H9 (cell line): ENCODE data around the gene CHIT1. TPM values are rescaled to one million over a fixed set of nuclear protein-coding genes. Genes with fewer than 3 reads are reported as not detected.

Experiments used
- DNase-seq: peaks from one replicate; pipeline ENCODE4 v3.0.0-alpha.2; 2017
- H2AFZ ChIP-seq: one replicate; pipeline ENCODE4 v1.6.1; 2013; ENCODE audit warnings: mild to moderate bottlenecking, low read length, control low read depth, moderate library complexity
- H2AK5ac ChIP-seq: 2 replicates; pipeline ENCODE4 v1.6.1; 2013; ENCODE audit warnings: low read length, control low read depth, mixed read lengths; ENCODE audit not compliant: insufficient read length
- H2BK120ac ChIP-seq: one replicate; pipeline ENCODE4 v1.6.1; 2013; ENCODE audit warnings: low read depth, mild to moderate bottlenecking, low read length, control low read depth, inconsistent platforms; ENCODE audit not compliant: poor library complexity, severe bottlenecking
- H2BK12ac ChIP-seq: 2 replicates; pipeline ENCODE4 v1.6.1; 2013; ENCODE audit warnings: low read length, control low read depth, mixed read lengths, low read depth; ENCODE audit not compliant: insufficient read length
- H2BK15ac ChIP-seq: 2 replicates; pipeline ENCODE4 v1.6.1; 2013; ENCODE audit warnings: low read depth, low read length, control low read depth
- H2BK20ac ChIP-seq: one replicate; pipeline ENCODE4 v1.6.1; 2013; ENCODE audit warnings: low read depth, mild to moderate bottlenecking, low read length, control low read depth, inconsistent platforms; ENCODE audit not compliant: poor library complexity, severe bottlenecking
- H2BK5ac ChIP-seq: 2 replicates; pipeline ENCODE4 v1.6.1; 2013; ENCODE audit warnings: low read length, control low read depth, mixed read lengths; ENCODE audit not compliant: insufficient read length
- H3K14ac ChIP-seq: 2 replicates; pipeline ENCODE4 v1.6.1; 2013; ENCODE audit warnings: low read length, control low read depth; ENCODE audit not compliant: insufficient read depth
- H3K18ac ChIP-seq: 2 replicates; pipeline ENCODE4 v1.6.1; 2013; ENCODE audit warnings: low read depth, mild to moderate bottlenecking, mixed read lengths, low read length, control low read depth; ENCODE audit not compliant: insufficient read length
- H3K23ac ChIP-seq: 2 replicates; pipeline ENCODE4 v1.6.1; 2013; ENCODE audit warnings: low read length, control low read depth, mixed read lengths, low read depth; ENCODE audit not compliant: insufficient read length
- H3K23me2 ChIP-seq: 2 replicates; pipeline ENCODE4 v1.6.1; 2013; ENCODE audit warnings: low read depth, mild to moderate bottlenecking, mixed read lengths, low read length, control low read depth; ENCODE audit not compliant: insufficient read length, poor library complexity, severe bottlenecking
- H3K27ac ChIP-seq: 2 replicates; pipeline ENCODE4 v1.5.1; 2013; ENCODE audit warnings: low read length, control low read depth, mixed read lengths, low read depth; ENCODE audit not compliant: insufficient read length
- H3K27me3 ChIP-seq: 2 replicates; pipeline ENCODE4 v1.6.1; 2013; ENCODE audit warnings: low read length, control low read depth, inconsistent platforms; ENCODE audit not compliant: insufficient read depth
- H3K4ac ChIP-seq: 2 replicates; pipeline ENCODE4 v1.6.1; 2013; ENCODE audit warnings: low read depth, mild to moderate bottlenecking, control low read depth, inconsistent platforms, low read length, moderate library complexity
- H3K4me1 ChIP-seq: 2 replicates; pipeline ENCODE4 v1.6.1; 2013; ENCODE audit warnings: low read length, control low read depth, inconsistent platforms; ENCODE audit not compliant: insufficient read depth
- H3K4me2 ChIP-seq: 2 replicates; pipeline ENCODE4 v1.6.1; 2013; ENCODE audit warnings: low read length, control low read depth, mixed read lengths; ENCODE audit not compliant: insufficient read length, insufficient read depth
- H3K56ac ChIP-seq: 2 replicates; pipeline ENCODE4 v1.6.1; 2013; ENCODE audit warnings: low read depth, mild to moderate bottlenecking, mixed read lengths, low read length, control low read depth; ENCODE audit not compliant: insufficient read length
- H3K79me1 ChIP-seq: 2 replicates; pipeline ENCODE4 v1.6.1; 2013; ENCODE audit warnings: low read depth, mild to moderate bottlenecking, moderate library complexity, low read length, control low read depth, inconsistent platforms; ENCODE audit not compliant: insufficient read depth, poor library complexity, severe bottlenecking
- H3K79me2 ChIP-seq: 2 replicates; pipeline ENCODE4 v1.6.1; 2013; ENCODE audit warnings: low read length, control low read depth, inconsistent platforms; ENCODE audit not compliant: insufficient read depth
- H3K9ac ChIP-seq: 2 replicates; pipeline ENCODE4 v1.6.1; 2013; ENCODE audit warnings: low read length, control low read depth, mixed read lengths; ENCODE audit not compliant: insufficient read length; ENCODE audit errors: extremely low read depth
- H3K9me3 ChIP-seq: one replicate; pipeline ENCODE4 v1.6.1; 2013; ENCODE audit warnings: low read depth, low read length, inconsistent platforms; ENCODE audit not compliant: control insufficient read depth
- H3T11ph ChIP-seq: one replicate; pipeline ENCODE4 v1.6.1; 2013; ENCODE audit warnings: mild to moderate bottlenecking, low read length, control low read depth, inconsistent platforms
- H4K20me1 ChIP-seq: one replicate; pipeline ENCODE4 v1.6.1; 2013; ENCODE audit not compliant: control insufficient read depth, insufficient read length, insufficient read depth
- H4K5ac ChIP-seq: 2 replicates; pipeline ENCODE4 v1.6.1; 2013; ENCODE audit warnings: low read depth, mild to moderate bottlenecking, mixed read lengths, low read length, control low read depth; ENCODE audit not compliant: insufficient read length
- H4K8ac ChIP-seq: replicated peaks from 2 replicates; pipeline ENCODE4 v1.6.1; 2013; ENCODE audit warnings: low read length, control low read depth, mixed read lengths, low read depth; ENCODE audit not compliant: insufficient read length
- H4K91ac ChIP-seq: 2 replicates; pipeline ENCODE4 v1.6.1; 2013; ENCODE audit warnings: low read depth, mild to moderate bottlenecking, moderate library complexity, mixed read lengths, low read length, control low read depth; ENCODE audit not compliant: insufficient read length
- H3K27ac Mint-ChIP-seq, 3 experiments: 2 replicates in 2 of 3; 3 replicates in 1 of 3; pipeline ENCODE4 v1.8.0; 2020 to 2021; ENCODE audit warnings: mixed read lengths in 3 of 3, mild to moderate bottlenecking in 1 of 3, moderate library complexity in 1 of 3
- H3K27me3 Mint-ChIP-seq: 2 replicates; pipeline ENCODE4 v1.8.0; 2021; ENCODE audit warnings: low read depth, mild to moderate bottlenecking, moderate library complexity, mixed read lengths
- H3K36me3 Mint-ChIP-seq, 3 experiments: 2 replicates in 2 of 3; 3 replicates in 1 of 3; pipeline ENCODE4 v1.8.0; 2020 to 2021; ENCODE audit warnings: low read depth in 3 of 3, mixed read lengths in 3 of 3; ENCODE audit not compliant: insufficient read depth in 1 of 3
- H3K4me1 Mint-ChIP-seq, 2 experiments: 2 replicates each; pipeline ENCODE4 v1.8.0; 2020; ENCODE audit warnings: mixed read lengths in 2 of 2
- H3K4me3 Mint-ChIP-seq, 2 experiments: 2 replicates in 1 of 2; 3 replicates in 1 of 2; pipeline ENCODE4 v1.8.0; 2020 to 2021; ENCODE audit warnings: mild to moderate bottlenecking in 2 of 2, mixed read lengths in 2 of 2, moderate library complexity in 1 of 2
- H3K9me3 Mint-ChIP-seq, 2 experiments: 2 replicates in 1 of 2; 3 replicates in 1 of 2; pipeline ENCODE4 v1.8.0; 2020; ENCODE audit warnings: mild to moderate bottlenecking in 2 of 2, mixed read lengths in 2 of 2, moderate library complexity in 1 of 2
- CTCF ChIP-seq: fragments of 200-600 bp; sonication (generic); conservative IDR thresholded peaks from 3 replicates; pipeline ENCODE4 v1.8.0; 2021; ENCODE audit warnings: antibody characterized with exemption, mild to moderate bottlenecking
- WGBS: extraction: QIAGEN DNeasy Blood & Tissue Kit; methylation state at CpG from one replicate; pipeline ENCODE4 v1.1.7; 2013; ENCODE audit warnings: missing lambda C conversion rate, low lambda C conversion rate, mixed read lengths; ENCODE audit not compliant: insufficient read length; ENCODE audit errors: extremely low coverage; 5-methylcytosine and 5-hydroxymethylcytosine counted together
- total RNA-seq: library from RNA; stranded (reverse); gene quantifications from 2 replicates; pipeline ENCODE4 v1.2.1, GENCODE V29; 2021

CHIT1 gene
- total RNA-seq, 1 experiment from 2014 or later: not detected

GRCh38 chr1:203227371-203228083, 1.9 kb downstream of the CHIT1 start:
- no peak overlapping the region for H3T11ph ChIP-seq
- no peak overlapping the region for H3K14ac ChIP-seq
- no peaks in the 10 kb centered on the region for H3K23me2 ChIP-seq
- H4K5ac ChIP-seq: no peak overlapping the region
- H4K8ac ChIP-seq: no peak overlapping the region
- no peak overlapping the region for H2BK120ac ChIP-seq
- Mint-ChIP-seq H3K27me3 (peaks cover 46% of the 10 kb centered on the region), H3K4me1 (no peaks in the 10 kb centered on the region), H3K9me3 (peaks cover 0 to 1% of the 10 kb centered on the region in 2 experiments; a peak in 1 of 5 replicates), H3K4me3 (no peak overlapping the region), H3K27ac (no peak overlapping the region; a peak in 1 of 7 replicates), H3K36me3 (no peaks in the 10 kb centered on the region; a peak in 1 of 7 replicates)
- no peak overlapping the region for H3K9ac ChIP-seq
- no peak overlapping the region for H4K91ac ChIP-seq
- no peak overlapping the region for H3K56ac ChIP-seq
- H2AK5ac ChIP-seq: no peak overlapping the region
- no peak overlapping the region for H3K4me2 ChIP-seq
- H4K20me1 ChIP-seq: no peaks in the 10 kb centered on the region
- H3K27ac ChIP-seq: no peak overlapping the region
- H2BK20ac ChIP-seq: no peak overlapping the region
- no peaks in the 10 kb centered on the region for H3K79me2 ChIP-seq
- H3K27me3 ChIP-seq: no peaks in the 10 kb centered on the region
- no peak overlapping the region for H2AFZ ChIP-seq
- H3K79me1 ChIP-seq: no peaks in the 10 kb centered on the region
- H2BK5ac ChIP-seq: no peak overlapping the region
- H3K9me3 ChIP-seq: no peaks in the 10 kb centered on the region
- H3K18ac ChIP-seq: no peak overlapping the region
- no peak overlapping the region for H3K4ac ChIP-seq
- WGBS: no CpG with 5 or more reads among the region's 9 CpGs
- H3K23ac ChIP-seq: no peak overlapping the region
- TF ChIP-seq CTCF: no peak
- DNase-seq: no peak
- no peak overlapping the region for H2BK15ac ChIP-seq
- H2BK12ac ChIP-seq: no peak overlapping the region
- H3K4me1 ChIP-seq: no peaks in the 10 kb centered on the region
